Panc1 (cell line): ENCODE measurements around the gene MYF5. TPM values are rescaled to one million over a fixed set of nuclear protein-coding genes. Genes with fewer than 3 reads are reported as not detected.

ENCODE experiments used
- ATAC-seq: fragments of 200-7000 bp; cut with Tn5 transposase; 2 replicates; pipeline ENCODE4 v1.9.1; 2020; ENCODE audit warnings: mild to moderate bottlenecking, moderate library complexity
- BruUV-seq: library from RNA; stranded (reverse); fragments of 400-500 nt; replicated peaks from 2 replicates; lab custom pipeline; 2021; lab: Mats Ljungman, UMichigan
- CTCF ChIA-PET: fragments of 300-600 bp; sonication (Branson Sonifier 250); formaldehyde crosslinking; loops from one replicate; lab custom pipeline; 2022; ENCODE audit warnings: antibody characterized with exemption; lab: Charles Lee
- POLR2A ChIA-PET: fragments of 300-600 bp; sonication (Branson Sonifier 250); formaldehyde crosslinking; loops from one replicate; lab custom pipeline; 2022; ENCODE audit warnings: antibody characterized with exemption; lab: Charles Lee
- DNase-seq: peaks from one replicate; pipeline ENCODE4 v3.0.0-alpha.2; 2010; ENCODE audit warnings: low read depth, low spot score
- H3K27ac ChIP-seq: 2 replicates; pipeline ENCODE4 v1.5.1; 2011; ENCODE audit warnings: mild to moderate bottlenecking, low read length, inconsistent platforms
- H3K27me3 ChIP-seq: fragments of 200-500 bp; sonication (Bioruptor generic); 2 replicates; pipeline ENCODE4 v1.6.0; 2014; ENCODE audit warnings: low read length, inconsistent platforms; ENCODE audit not compliant: control insufficient read depth, insufficient read depth
- H3K36me3 ChIP-seq: fragments of 200-500 bp; sonication (Bioruptor generic); 2 replicates; pipeline ENCODE4 v1.5.1; 2014; ENCODE audit warnings: inconsistent platforms, mild to moderate bottlenecking, low read length, moderate library complexity; ENCODE audit not compliant: control insufficient read depth, insufficient read depth
- H3K4me1 ChIP-seq: 2 replicates; pipeline ENCODE4 v1.5.1; 2011; ENCODE audit warnings: inconsistent platforms, mild to moderate bottlenecking, low read length, moderate library complexity; ENCODE audit not compliant: control insufficient read depth, insufficient read depth
- H3K4me3 ChIP-seq, 2 experiments: 2 replicates each; pipeline ENCODE4 v1.5.1; 2011 to 2012; ENCODE audit warnings: low read depth in 2 of 2, low read length in 2 of 2, mild to moderate bottlenecking in 2 of 2, inconsistent platforms in 1 of 2, moderate library complexity in 1 of 2
- H3K9me3 ChIP-seq: fragments of 200-500 bp; sonication (Bioruptor generic); 2 replicates; pipeline ENCODE4 v1.5.1; 2014; ENCODE audit warnings: low read depth, mild to moderate bottlenecking, inconsistent platforms, low read length, moderate library complexity; ENCODE audit not compliant: control insufficient read depth, insufficient read depth
- SIN3A ChIP-seq: IDR thresholded peaks from 2 replicates; pipeline ENCODE4 v1.6.1; 2012; ENCODE audit warnings: low read depth, mild to moderate bottlenecking, low read length, moderate library complexity, borderline replicate concordance; ENCODE audit not compliant: insufficient read depth
- in situ Hi-C: cut with HindIII; loops from 2 replicates; pipeline ENCODE4 v1.10.0; 2016; ENCODE audit warnings: low sequenced_read_pairs, low pct_unique_long_range_greater_than_20kb
- intact Hi-C: fragments of 100-400 bp; cut with micrococcal nuclease; formaldehyde crosslinking; loops from one replicate; pipeline ENCODE4 v1.10.0; 2022; ENCODE audit not compliant: unreplicated experiment
- total RNA-seq: library from RNA; stranded (reverse); gene quantifications from one replicate; pipeline ENCODE4 v1.2.1, GENCODE V29; 2021; ENCODE audit not compliant: unreplicated experiment
- TF ChIP-seq, protein P1 (sequence below), 2 experiments: IDR thresholded peaks; 2 replicates each; pipeline ENCODE4 v1.6.1; 2011 to 2012; ENCODE audit warnings: low read depth in 2 of 2, control low read depth in 1 of 2, low read length in 1 of 2, mild to moderate bottlenecking in 1 of 2, moderate library complexity in 1 of 2; ENCODE audit not compliant: insufficient read depth in 1 of 2
- TF ChIP-seq, protein P2 (sequence below): fragments of 450-650 bp; IDR thresholded peaks from 2 replicates; pipeline ENCODE4 v1.5.1; 2017; ENCODE audit warnings: mild to moderate bottlenecking

Gene MYF5
- total RNA-seq, 1 experiment from 2014 or later = not detected

DNA sequence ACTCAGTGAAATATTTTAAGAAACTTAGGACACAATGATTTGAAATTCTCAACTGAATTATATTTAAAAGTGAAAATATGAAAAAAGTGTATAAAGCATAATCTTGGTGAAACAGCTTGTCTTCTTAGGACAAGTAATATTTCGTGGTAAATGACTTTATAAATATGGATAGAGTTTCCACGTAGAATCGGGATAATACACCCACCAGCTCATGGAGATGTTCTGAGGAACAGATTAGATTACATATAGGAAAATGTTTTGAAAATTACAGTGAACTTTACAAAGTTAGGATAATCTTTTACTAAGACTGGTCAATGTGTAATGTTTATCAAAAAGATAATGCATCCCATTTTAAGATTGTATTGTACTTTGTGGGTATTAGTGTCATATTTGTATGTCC lies 34.9 kb upstream of the MYF5 start:
- in situ Hi-C loops = no loop called here
- DNase-seq (no peak), ATAC-seq (no peak)
- Histone ChIP-seq H3K4me1 (no peaks in the 10 kb centered on the region), H3K27me3 (no peaks in the 10 kb centered on the region), H3K4me3 (no peak overlapping the region), H3K27ac (no peak overlapping the region), H3K36me3 (no peaks in the 10 kb centered on the region), H3K9me3 (no peaks in the 10 kb centered on the region)
- no TSS peak for BruUV-seq
- TF ChIP-seq SIN3A = no peak
- TF ChIP-seq, protein P1, sequence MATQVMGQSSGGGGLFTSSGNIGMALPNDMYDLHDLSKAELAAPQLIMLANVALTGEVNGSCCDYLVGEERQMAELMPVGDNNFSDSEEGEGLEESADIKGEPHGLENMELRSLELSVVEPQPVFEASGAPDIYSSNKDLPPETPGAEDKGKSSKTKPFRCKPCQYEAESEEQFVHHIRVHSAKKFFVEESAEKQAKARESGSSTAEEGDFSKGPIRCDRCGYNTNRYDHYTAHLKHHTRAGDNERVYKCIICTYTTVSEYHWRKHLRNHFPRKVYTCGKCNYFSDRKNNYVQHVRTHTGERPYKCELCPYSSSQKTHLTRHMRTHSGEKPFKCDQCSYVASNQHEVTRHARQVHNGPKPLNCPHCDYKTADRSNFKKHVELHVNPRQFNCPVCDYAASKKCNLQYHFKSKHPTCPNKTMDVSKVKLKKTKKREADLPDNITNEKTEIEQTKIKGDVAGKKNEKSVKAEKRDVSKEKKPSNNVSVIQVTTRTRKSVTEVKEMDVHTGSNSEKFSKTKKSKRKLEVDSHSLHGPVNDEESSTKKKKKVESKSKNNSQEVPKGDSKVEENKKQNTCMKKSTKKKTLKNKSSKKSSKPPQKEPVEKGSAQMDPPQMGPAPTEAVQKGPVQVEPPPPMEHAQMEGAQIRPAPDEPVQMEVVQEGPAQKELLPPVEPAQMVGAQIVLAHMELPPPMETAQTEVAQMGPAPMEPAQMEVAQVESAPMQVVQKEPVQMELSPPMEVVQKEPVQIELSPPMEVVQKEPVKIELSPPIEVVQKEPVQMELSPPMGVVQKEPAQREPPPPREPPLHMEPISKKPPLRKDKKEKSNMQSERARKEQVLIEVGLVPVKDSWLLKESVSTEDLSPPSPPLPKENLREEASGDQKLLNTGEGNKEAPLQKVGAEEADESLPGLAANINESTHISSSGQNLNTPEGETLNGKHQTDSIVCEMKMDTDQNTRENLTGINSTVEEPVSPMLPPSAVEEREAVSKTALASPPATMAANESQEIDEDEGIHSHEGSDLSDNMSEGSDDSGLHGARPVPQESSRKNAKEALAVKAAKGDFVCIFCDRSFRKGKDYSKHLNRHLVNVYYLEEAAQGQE (IDR thresholded peaks at IDR 0.05; ENCODE audit: insufficient read depth in 1 of 2, low read depth in 2 of 2, low read length in 1 of 2) = no peak
- intact Hi-C loops = no loop called here
- POLR2A ChIA-PET = no interaction called here
- CTCF ChIA-PET = no interaction called here

DNA sequence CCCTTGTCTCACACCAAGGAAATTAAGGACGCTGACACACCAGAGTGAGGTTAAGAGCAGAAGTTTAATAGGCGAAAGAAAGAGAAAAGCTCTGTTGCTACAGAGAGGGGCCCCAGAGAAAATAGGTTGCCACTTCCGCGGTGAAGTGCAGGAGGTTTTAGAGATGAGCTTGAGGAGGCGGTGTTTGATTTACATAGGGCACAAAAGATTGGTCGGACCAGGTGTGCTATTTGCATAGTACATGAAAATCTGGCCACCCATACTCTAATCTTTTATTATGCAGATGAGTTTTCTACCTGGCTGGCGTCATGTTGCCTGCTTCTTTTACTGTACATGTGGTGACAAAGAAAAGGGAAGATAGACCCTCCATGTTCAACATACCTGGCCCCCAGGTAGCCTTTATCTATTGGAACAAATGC lies 32.6 kb upstream of the MYF5 start:
- CTCF ChIA-PET = no interaction called here
- in situ Hi-C loops (no loop called here), intact Hi-C loops (no loop called here)
- no peaks in the 10 kb centered on the region for H3K36me3 ChIP-seq
- ATAC-seq (no peak), DNase-seq (no peak)
- no peak for TF ChIP-seq SIN3A
- no peak overlapping the region for H3K4me3 ChIP-seq
- no peaks in the 10 kb centered on the region for H3K27me3 ChIP-seq
- H3K27ac ChIP-seq = no peak overlapping the region
- no TSS peak for BruUV-seq
- POLR2A ChIA-PET = no interaction called here
- H3K4me1 ChIP-seq = no peaks in the 10 kb centered on the region
- H3K9me3 ChIP-seq = no peaks in the 10 kb centered on the region

DNA sequence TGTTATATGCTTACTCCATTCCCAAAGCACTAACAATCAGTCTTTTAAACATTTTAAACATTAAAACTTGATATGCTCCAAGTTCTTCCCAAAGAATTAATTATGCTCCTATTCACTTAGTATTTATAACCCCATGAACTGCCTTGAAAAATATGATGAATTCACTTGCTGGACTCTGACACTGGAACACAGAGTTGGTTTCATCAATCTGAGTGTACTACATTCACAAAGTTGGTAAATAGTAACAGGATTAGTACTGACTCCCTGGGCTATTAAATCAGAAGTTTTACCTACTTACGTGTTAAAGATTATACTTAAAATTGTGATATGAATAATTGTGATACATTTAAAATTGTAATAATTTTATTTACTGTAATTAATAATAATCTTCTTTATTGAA lies 26.6 kb upstream of the MYF5 start:
- H3K4me3 ChIP-seq = no peak overlapping the region
- ChIA-PET POLR2A (interaction anchor here (0.6 kb wide), 1 partner anchor 930 kb away, joined by 10 read pairs; no protein-coding TSS in a partner anchor), CTCF (no interaction called here)
- in situ Hi-C loops = no loop called here
- no peaks in the 10 kb centered on the region for H3K36me3 ChIP-seq
- BruUV-seq = no TSS peak
- ATAC-seq (no peak), DNase-seq (no peak)
- TF ChIP-seq, protein P2, sequence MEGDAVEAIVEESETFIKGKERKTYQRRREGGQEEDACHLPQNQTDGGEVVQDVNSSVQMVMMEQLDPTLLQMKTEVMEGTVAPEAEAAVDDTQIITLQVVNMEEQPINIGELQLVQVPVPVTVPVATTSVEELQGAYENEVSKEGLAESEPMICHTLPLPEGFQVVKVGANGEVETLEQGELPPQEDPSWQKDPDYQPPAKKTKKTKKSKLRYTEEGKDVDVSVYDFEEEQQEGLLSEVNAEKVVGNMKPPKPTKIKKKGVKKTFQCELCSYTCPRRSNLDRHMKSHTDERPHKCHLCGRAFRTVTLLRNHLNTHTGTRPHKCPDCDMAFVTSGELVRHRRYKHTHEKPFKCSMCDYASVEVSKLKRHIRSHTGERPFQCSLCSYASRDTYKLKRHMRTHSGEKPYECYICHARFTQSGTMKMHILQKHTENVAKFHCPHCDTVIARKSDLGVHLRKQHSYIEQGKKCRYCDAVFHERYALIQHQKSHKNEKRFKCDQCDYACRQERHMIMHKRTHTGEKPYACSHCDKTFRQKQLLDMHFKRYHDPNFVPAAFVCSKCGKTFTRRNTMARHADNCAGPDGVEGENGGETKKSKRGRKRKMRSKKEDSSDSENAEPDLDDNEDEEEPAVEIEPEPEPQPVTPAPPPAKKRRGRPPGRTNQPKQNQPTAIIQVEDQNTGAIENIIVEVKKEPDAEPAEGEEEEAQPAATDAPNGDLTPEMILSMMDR = no peak
- no peaks in the 10 kb centered on the region for H3K4me1 ChIP-seq
- H3K9me3 ChIP-seq = no peaks in the 10 kb centered on the region
- no peaks in the 10 kb centered on the region for H3K27me3 ChIP-seq
- intact Hi-C loops = no loop called here
- H3K27ac ChIP-seq = no peak overlapping the region
